Colonic mucosa (tissue), 4 donors: Measurements from ENCODE around the gene PLXDC2. TPM values are rescaled to one million over a fixed set of nuclear protein-coding genes. Genes with fewer than 3 reads are reported as not detected.

ENCODE experiments used
- DNase-seq: peaks from one replicate; pipeline ENCODE4 v3.0.0-alpha.2; 2020
- H3K27ac ChIP-seq: fragments of 200-600 bp; one replicate; pipeline ENCODE4 v1.8.0; 2021
- H3K27me3 ChIP-seq: fragments of 200-600 bp; one replicate; pipeline ENCODE4 v1.8.0; 2021
- H3K36me3 ChIP-seq: fragments of 200-600 bp; one replicate; pipeline ENCODE4 v1.8.0; 2021
- H3K4me1 ChIP-seq: fragments of 200-600 bp; one replicate; pipeline ENCODE4 v1.8.0; 2021; ENCODE audit warnings: mild to moderate bottlenecking
- H3K4me3 ChIP-seq: fragments of 200-600 bp; one replicate; pipeline ENCODE4 v1.8.0; 2021
- H3K9ac ChIP-seq, 2 donors: one replicate each; pipeline ENCODE4 v1.7.0; 2013; ENCODE audit warnings: control low read depth in 2 of 2, low read depth in 2 of 2, low read length in 2 of 2
- H3K9me3 ChIP-seq: fragments of 200-600 bp; one replicate; pipeline ENCODE4 v1.8.0; 2021
- intact Hi-C: fragments of 100-400 bp; cut with DNase I; formaldehyde crosslinking; loops from one replicate; pipeline ENCODE4 v1.14.1; 2022
- total RNA-seq, 2 donors: library from RNA; stranded (reverse); fragmentation: NEBNext Ultra II Directional in 1 of 2; extraction: Animal tissue kit (Norgen Biotek cat#: 25700) in 1 of 2; gene quantifications; one replicate each; pipeline ENCODE4 v1.2.1, GENCODE V29; 2021
- TF ChIP-seq, protein P1 (sequence below): fragments of 200-600 bp; IDR thresholded peaks from one replicate; pipeline ENCODE4 v1.8.0; 2022; ENCODE audit warnings: antibody characterized with exemption, mild to moderate bottlenecking
- donor health status: healthy.
- donor health status: DM: no; HTN: no; CAD: no.
- donor health status: DM: no; HTN: no; CAD: no.

The PLXDC2 gene
- total RNA-seq, 2 donors from 2014 or later = 12.5 to 22.4 TPM

DNA sequence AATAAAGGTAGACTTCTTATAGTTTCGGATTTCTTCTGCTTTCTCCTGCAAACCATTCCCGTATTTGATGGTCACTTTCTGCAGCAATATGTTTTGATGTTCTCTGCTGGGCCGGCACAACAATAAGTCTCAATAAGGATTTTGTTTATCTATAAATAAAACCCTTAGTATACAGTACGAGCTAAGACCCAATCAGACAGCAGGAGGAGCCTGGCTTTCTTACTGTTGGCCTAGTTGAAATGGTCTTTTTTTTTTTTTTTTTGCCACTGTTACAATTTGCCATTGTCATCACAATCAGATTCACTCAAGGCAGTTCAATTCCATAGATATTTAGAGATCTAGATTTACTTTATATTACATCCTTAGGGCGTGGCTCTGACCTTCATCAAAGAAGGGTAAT, 76.4 kb downstream of the PLXDC2 start:
- no peaks in the 10 kb centered on the region for H3K9me3 ChIP-seq
- no peaks in the 10 kb centered on the region for H3K4me1 ChIP-seq
- intact Hi-C loops = no loop called here
- H3K36me3 ChIP-seq = no peaks in the 10 kb centered on the region
- no peak overlapping the region for H3K4me3 ChIP-seq
- no peaks in the 10 kb centered on the region for H3K27me3 ChIP-seq
- no peak overlapping the region for H3K27ac ChIP-seq
- TF ChIP-seq, protein P1, sequence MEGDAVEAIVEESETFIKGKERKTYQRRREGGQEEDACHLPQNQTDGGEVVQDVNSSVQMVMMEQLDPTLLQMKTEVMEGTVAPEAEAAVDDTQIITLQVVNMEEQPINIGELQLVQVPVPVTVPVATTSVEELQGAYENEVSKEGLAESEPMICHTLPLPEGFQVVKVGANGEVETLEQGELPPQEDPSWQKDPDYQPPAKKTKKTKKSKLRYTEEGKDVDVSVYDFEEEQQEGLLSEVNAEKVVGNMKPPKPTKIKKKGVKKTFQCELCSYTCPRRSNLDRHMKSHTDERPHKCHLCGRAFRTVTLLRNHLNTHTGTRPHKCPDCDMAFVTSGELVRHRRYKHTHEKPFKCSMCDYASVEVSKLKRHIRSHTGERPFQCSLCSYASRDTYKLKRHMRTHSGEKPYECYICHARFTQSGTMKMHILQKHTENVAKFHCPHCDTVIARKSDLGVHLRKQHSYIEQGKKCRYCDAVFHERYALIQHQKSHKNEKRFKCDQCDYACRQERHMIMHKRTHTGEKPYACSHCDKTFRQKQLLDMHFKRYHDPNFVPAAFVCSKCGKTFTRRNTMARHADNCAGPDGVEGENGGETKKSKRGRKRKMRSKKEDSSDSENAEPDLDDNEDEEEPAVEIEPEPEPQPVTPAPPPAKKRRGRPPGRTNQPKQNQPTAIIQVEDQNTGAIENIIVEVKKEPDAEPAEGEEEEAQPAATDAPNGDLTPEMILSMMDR = no peak
- H3K9ac ChIP-seq = no peak overlapping the region
- no peak for DNase-seq

DNA sequence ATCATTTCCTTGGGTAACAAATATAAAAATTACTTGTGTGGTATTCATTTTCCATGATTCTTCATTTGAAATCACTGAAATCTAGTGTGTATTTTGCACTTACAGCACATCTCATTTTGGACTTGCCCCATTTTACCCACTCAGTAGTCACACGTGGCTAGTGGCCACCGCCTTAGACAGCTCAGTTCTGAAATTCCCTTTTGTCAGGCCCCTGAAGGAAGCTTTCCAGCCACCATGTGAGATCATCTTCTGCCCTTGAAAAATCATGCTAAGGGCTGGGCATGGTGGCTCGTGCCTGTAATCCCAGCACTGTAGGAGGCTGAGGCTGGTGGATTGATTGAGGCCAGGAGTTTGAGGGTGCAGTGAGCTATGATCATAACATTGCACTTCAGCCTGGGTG, 79.3 kb downstream of the PLXDC2 start:
- TF ChIP-seq, protein P1 = no peak
- intact Hi-C loops = no loop called here
- H3K9ac ChIP-seq = no peak overlapping the region

DNA sequence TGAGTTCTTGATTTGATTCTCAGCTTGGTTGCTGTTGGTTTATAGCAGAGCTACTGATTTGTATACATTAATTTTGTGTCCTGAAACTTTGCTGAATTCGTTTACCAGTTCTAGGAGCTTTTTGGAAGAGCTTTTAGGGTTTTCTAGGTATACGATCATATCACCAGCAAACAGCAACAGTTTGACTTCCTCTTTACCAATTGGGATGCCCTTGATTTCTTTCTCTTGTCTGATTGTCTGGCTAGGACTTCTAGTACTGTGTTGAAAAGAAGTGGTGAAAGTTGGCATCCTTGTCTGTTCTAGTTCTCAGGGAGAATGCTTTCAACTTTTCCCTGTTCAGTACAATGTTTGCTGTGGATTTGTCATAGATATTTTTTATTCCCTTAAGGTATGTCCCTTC, 86.2 kb downstream of the PLXDC2 start:
- intact Hi-C loops = no loop called here
- Histone ChIP-seq H3K9ac (no peak overlapping the region), H3K4me1 (no peaks in the 10 kb centered on the region), H3K9me3 (no peaks in the 10 kb centered on the region), H3K36me3 (no peaks in the 10 kb centered on the region), H3K27me3 (no peaks in the 10 kb centered on the region), H3K27ac (no peak overlapping the region), H3K4me3 (no peak overlapping the region)
- DNase-seq = no peak
- TF ChIP-seq, protein P1 = no peak

More for the DNA sequence above, 79.3 kb downstream of the PLXDC2 start:
- no peaks in the 10 kb centered on the region for H3K9me3 ChIP-seq
- no peaks in the 10 kb centered on the region for H3K27me3 ChIP-seq
- H3K27ac ChIP-seq = no peak overlapping the region
- no peaks in the 10 kb centered on the region for H3K4me1 ChIP-seq
- H3K36me3 ChIP-seq = no peaks in the 10 kb centered on the region
- DNase-seq = no peak
- no peak overlapping the region for H3K4me3 ChIP-seq

DNA sequence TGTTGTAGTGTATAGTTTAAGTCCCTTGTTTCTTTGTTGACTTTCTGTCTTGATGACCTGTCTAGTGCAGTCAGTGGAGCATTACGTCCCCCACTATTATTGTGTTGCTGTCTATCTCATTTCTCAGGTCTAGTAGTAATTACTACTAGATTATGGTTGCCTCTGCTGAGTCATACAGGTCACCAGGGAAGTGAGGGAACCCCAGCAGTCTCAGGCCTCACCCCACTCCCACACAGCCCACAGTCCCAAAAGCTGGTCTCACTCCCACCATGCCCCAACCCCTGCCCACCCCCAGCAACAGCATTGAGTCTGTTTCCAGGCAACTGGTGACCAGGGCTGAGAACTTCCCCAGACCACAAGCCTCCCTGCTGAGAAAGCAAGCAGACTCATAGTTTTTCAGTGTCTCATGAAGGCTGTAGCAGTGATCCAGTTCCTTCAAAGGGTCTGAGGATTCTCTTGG, 88.0 kb downstream of the PLXDC2 start:
- Histone ChIP-seq H3K9me3 (no peaks in the 10 kb centered on the region), H3K36me3 (no peaks in the 10 kb centered on the region), H3K27me3 (no peaks in the 10 kb centered on the region), H3K4me1 (no peaks in the 10 kb centered on the region), H3K27ac (no peak overlapping the region), H3K4me3 (no peak overlapping the region), H3K9ac (no peak overlapping the region)
- TF ChIP-seq, protein P1 = no peak
- intact Hi-C loops = no loop called here
- no peak for DNase-seq

DNA sequence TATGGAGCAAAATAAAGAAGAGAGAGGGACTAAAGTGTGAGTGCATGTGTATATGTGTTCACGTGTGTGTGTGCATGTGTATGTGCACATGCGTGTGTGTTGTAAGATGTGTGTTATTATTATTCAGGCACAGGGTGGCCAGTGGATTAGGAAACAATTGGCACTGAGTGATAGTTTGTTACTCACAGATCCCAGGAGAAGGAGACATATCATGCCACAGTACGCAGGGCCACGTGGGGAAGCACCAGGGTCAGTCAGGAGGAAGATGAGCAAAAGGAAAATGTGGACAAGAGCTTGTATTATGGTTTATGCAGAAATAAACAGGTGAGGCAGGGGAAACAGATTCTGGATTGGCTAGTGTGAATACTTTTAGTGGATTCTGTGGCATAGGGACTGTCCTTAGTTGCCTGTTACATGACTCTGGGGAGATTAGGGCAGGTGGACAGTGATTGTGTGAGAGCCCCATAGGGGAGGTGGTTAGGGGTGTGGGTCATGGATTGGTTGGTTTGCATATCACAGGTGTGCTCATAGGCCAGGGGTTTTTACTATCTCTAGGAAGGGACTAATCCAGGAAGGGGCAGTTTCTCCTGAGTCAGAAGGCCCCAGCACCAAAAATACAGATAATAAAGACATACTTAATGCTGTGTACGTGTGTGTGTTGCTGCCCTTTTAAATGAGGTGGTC, 90.0 kb downstream of the PLXDC2 start:
- no peak for DNase-seq
- H3K9ac ChIP-seq = no peak overlapping the region
- H3K27me3 ChIP-seq = no peaks in the 10 kb centered on the region
- H3K9me3 ChIP-seq = no peaks in the 10 kb centered on the region
- H3K4me1 ChIP-seq = no peaks in the 10 kb centered on the region
- H3K36me3 ChIP-seq = no peaks in the 10 kb centered on the region
- TF ChIP-seq, protein P1 = no peak
- H3K4me3 ChIP-seq = no peak overlapping the region
- no peak overlapping the region for H3K27ac ChIP-seq
- intact Hi-C loops = no loop called here
